HepG2 (cell line): ENCODE data around the gene ANKHD1. TPM values are rescaled to one million over a fixed set of nuclear protein-coding genes. Genes with fewer than 3 reads are reported as not detected.
A peak's percentile ranks its signal among the peaks of the same experiment; 100 is the strongest.

ENCODE experiments used
- CCDC6 ChIP-seq: sonication (generic); formaldehyde crosslinking; IDR thresholded peaks from 2 replicates; pipeline ENCODE4 v1.8.1; 2022; ENCODE audit warnings: mild to moderate bottlenecking, missing genetic modification reagents, moderate library complexity
- HNRNPLL ChIP-seq: fragments of 200-400 bp; formaldehyde crosslinking; IDR thresholded peaks from 2 replicates; pipeline ENCODE4 v1.6.1; 2017; ENCODE audit warnings: mild to moderate bottlenecking, low read depth, low read length; ENCODE audit not compliant: poor library complexity, severe bottlenecking
- HOXA9 ChIP-seq: sonication (generic); formaldehyde crosslinking; IDR thresholded peaks from 2 replicates; pipeline ENCODE4 v1.8.1; 2022; ENCODE audit warnings: missing genetic modification reagents, mild to moderate bottlenecking, moderate library complexity, borderline replicate concordance
- JARID2 ChIP-seq: sonication (generic); formaldehyde crosslinking; IDR thresholded peaks from 2 replicates; pipeline ENCODE4 v1.8.1; 2023; ENCODE audit warnings: missing genetic modification reagents, inconsistent platforms; ENCODE audit not compliant: insufficient replicate concordance
- KAT7 ChIP-seq: IDR thresholded peaks from 2 replicates; pipeline ENCODE4 v1.6.1; 2018; ENCODE audit warnings: borderline replicate concordance, missing compliant biosample characterization
- KLF9 ChIP-seq: IDR thresholded peaks from 2 replicates; pipeline ENCODE4 v1.6.1; 2016; ENCODE audit warnings: low read depth
- NFIB ChIP-seq: sonication (generic); formaldehyde crosslinking; IDR thresholded peaks from 2 replicates; pipeline ENCODE4 v1.9.0; 2021; ENCODE audit warnings: missing genetic modification reagents, mild to moderate bottlenecking, borderline replicate concordance
- SMAD9 ChIP-seq: sonication (generic); formaldehyde crosslinking; IDR thresholded peaks from 2 replicates; pipeline ENCODE4 v1.5.1; 2020; ENCODE audit warnings: mild to moderate bottlenecking, missing genetic modification reagents
- TCF7 ChIP-seq: sonication (generic); IDR thresholded peaks from 2 replicates; pipeline ENCODE4 v1.6.1; 2016; ENCODE audit warnings: antibody characterized with exemption, low read depth
- TMF1 ChIP-seq: sonication (generic); formaldehyde crosslinking; IDR thresholded peaks from 2 replicates; pipeline ENCODE4 v1.8.1; 2022; ENCODE audit warnings: low read depth, missing genetic modification reagents
- XRCC5 ChIP-seq: fragments of 200-400 bp; formaldehyde crosslinking; optimal IDR thresholded peaks from 2 replicates; pipeline ENCODE3; 2017; ENCODE audit warnings: mild to moderate bottlenecking, low read length
- ZBTB21 ChIP-seq: sonication (generic); formaldehyde crosslinking; IDR thresholded peaks from 2 replicates; pipeline ENCODE4 v1.4.0; 2020; ENCODE audit warnings: missing genetic modification reagents
- ZNF329 ChIP-seq: sonication (generic); formaldehyde crosslinking; IDR thresholded peaks from 2 replicates; pipeline ENCODE4 v1.9.0; 2021; ENCODE audit warnings: low read depth, mild to moderate bottlenecking, missing genetic modification reagents
- ZNF451 ChIP-seq: sonication (generic); formaldehyde crosslinking; IDR thresholded peaks from 2 replicates; pipeline ENCODE4 v1.5.0; 2020; ENCODE audit warnings: mild to moderate bottlenecking, missing genetic modification reagents
- ZNF552 ChIP-seq: sonication (generic); formaldehyde crosslinking; IDR thresholded peaks from 2 replicates; pipeline ENCODE4 v1.9.0; 2022; ENCODE audit warnings: missing genetic modification reagents, mild to moderate bottlenecking, borderline replicate concordance
- ZNF709 ChIP-seq: sonication (generic); formaldehyde crosslinking; IDR thresholded peaks from 2 replicates; pipeline ENCODE4 v1.5.0; 2020; ENCODE audit warnings: mild to moderate bottlenecking, missing genetic modification reagents
- ZNF713 ChIP-seq: sonication (generic); formaldehyde crosslinking; IDR thresholded peaks from 2 replicates; pipeline ENCODE4 v1.4.0; 2020; ENCODE audit warnings: mild to moderate bottlenecking, missing genetic modification reagents
- ZNF839 ChIP-seq: sonication (generic); formaldehyde crosslinking; IDR thresholded peaks from 2 replicates; pipeline ENCODE4 v1.4.0; 2020; ENCODE audit warnings: missing genetic modification reagents, mild to moderate bottlenecking, borderline replicate concordance
- ZNF878 ChIP-seq: sonication (generic); formaldehyde crosslinking; IDR thresholded peaks from 2 replicates; pipeline ENCODE4 v1.8.1; 2023; ENCODE audit warnings: mild to moderate bottlenecking, missing genetic modification reagents, moderate library complexity
- ZSCAN25 ChIP-seq: sonication (generic); formaldehyde crosslinking; IDR thresholded peaks from 2 replicates; pipeline ENCODE4 v1.8.0; 2022; ENCODE audit warnings: mild to moderate bottlenecking, missing genetic modification reagents
- ZSCAN31 ChIP-seq: sonication (generic); formaldehyde crosslinking; IDR thresholded peaks from 2 replicates; pipeline ENCODE4 v1.5.0; 2020; ENCODE audit warnings: low read depth, mild to moderate bottlenecking, missing genetic modification reagents
- polyA plus RNA-seq, 8 experiments: library from polyadenylated mRNA; depleted of rRNA in 3 of 8; stranded (reverse) in 7 of 8; unstranded in 1 of 8; fragments of >200 nt; fragmentation: Illumina TruSeq in 4 of 8; extraction: Trizol in 4 of 8; gene quantifications; 2 replicates each; pipeline versions ENCODE4 v1.2.1 to v1.2.3, GENCODE V29; 2011 to 2016; ENCODE audit warnings: low read depth in 4 of 8, missing spikeins in 1 of 8, mixed read lengths in 1 of 8; ENCODE audit not compliant: insufficient read depth in 1 of 8
- total RNA-seq, 5 experiments: library from RNA; depleted of rRNA; stranded (reverse); fragments of >200 nt; fragmentation: Illumina TruSeq; extraction: Trizol; gene quantifications; 2 replicates each; pipeline ENCODE4 v1.2.3, GENCODE V29; 2016; ENCODE audit warnings: low read depth in 1 of 5
- TF ChIP-seq, protein P1 (sequence below): fragments of 450-650 bp; IDR thresholded peaks from 2 replicates; pipeline ENCODE4 v1.6.1; 2016
- TF ChIP-seq, protein P2 (sequence below): sonication (generic); formaldehyde crosslinking; IDR thresholded peaks from 2 replicates; pipeline ENCODE4 v1.4.0; 2020; ENCODE audit warnings: missing genetic modification reagents
- TF ChIP-seq, protein P3 (sequence below): sonication (generic); formaldehyde crosslinking; IDR thresholded peaks from 2 replicates; pipeline ENCODE4 v1.8.1; 2023; ENCODE audit warnings: mild to moderate bottlenecking, inconsistent platforms, moderate library complexity, missing genetic modification reagents, borderline replicate concordance
- TF ChIP-seq, protein P4 (sequence below): conservative IDR thresholded peaks from 2 replicates; pipeline ENCODE4 v1.6.1; 2018; ENCODE audit warnings: missing genetic modification reagents

Gene ANKHD1
- total and polyA plus RNA-seq, 2 of the 13 experiments (the other 11 are each of a cell fraction or from before 2014, with no cell fraction given): 69.9 to 82.0 TPM

DNA sequence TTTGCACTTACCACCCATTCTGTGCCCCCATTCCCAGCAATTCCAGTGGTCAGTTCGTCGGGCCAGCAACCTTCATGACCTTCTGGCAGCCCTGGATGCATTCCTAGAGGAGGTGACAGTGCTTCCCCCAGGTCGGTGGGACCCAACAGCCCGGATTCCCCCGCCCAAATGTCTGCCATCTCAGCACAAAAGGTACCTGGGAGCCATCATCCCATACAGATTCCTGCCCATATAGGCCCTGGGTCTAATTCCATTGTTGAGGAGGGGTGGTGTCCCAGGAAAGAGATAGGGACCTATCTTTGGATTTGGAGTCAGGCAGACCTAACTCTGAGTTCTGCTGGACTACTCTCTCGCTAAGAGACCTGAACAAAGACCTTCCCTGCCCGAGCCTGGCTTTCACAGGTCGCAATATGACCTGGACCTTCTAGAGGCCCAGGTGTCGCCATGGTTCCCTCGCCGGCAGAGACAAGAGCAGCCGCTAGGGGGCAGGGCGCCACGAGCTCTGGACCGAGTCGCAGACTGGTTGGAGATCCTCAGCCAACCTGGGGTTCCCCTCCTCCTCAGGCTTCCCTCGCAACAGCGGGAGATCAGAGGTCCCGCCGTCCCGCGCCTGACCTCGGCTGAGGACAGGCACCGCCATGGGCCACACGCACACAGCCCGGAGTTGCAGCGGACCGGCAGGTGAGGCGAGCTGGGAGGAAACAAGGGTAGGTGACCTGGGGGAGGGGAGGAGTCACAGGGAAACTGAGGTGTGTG, 38.6 kb upstream of the ANKHD1 start (continued):
- TF ChIP-seq, protein P1, sequence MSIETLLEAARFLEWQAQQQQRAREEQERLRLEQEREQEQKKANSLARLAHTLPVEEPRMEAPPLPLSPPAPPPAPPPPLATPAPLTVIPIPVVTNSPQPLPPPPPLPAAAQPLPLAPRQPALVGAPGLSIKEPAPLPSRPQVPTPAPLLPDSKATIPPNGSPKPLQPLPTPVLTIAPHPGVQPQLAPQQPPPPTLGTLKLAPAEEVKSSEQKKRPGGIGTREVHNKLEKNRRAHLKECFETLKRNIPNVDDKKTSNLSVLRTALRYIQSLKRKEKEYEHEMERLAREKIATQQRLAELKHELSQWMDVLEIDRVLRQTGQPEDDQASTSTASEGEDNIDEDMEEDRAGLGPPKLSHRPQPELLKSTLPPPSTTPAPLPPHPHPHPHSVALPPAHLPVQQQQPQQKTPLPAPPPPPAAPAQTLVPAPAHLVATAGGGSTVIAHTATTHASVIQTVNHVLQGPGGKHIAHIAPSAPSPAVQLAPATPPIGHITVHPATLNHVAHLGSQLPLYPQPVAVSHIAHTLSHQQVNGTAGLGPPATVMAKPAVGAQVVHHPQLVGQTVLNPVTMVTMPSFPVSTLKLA: no peak
- TF ChIP-seq ZNF878 (CRISPR knock-in tag): no peak
- TF ChIP-seq XRCC5: peak; percentile 97
- no peak for TF ChIP-seq HNRNPLL
- TF ChIP-seq ZNF713 (CRISPR knock-in tag): no peak
- no peak for TF ChIP-seq ZNF329 (CRISPR knock-in tag)
- no peak for TF ChIP-seq CCDC6 (CRISPR knock-in tag)
- TF ChIP-seq ZBTB21 (CRISPR knock-in tag): no peak
- TF ChIP-seq, protein P2, sequence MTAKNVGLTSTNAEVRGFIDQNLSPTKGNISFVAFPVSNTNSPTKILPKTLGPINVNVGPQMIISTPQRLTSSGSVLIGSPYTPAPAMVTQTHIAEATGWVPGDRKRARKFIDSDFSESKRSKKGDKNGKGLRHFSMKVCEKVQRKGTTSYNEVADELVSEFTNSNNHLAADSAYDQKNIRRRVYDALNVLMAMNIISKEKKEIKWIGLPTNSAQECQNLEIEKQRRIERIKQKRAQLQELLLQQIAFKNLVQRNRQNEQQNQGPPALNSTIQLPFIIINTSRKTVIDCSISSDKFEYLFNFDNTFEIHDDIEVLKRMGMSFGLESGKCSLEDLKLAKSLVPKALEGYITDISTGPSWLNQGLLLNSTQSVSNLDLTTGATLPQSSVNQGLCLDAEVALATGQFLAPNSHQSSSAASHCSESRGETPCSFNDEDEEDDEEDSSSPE (CRISPR knock-in tag): peak; percentile 55; the same call in 1 of the 2 replicates
- TF ChIP-seq, protein P3, sequence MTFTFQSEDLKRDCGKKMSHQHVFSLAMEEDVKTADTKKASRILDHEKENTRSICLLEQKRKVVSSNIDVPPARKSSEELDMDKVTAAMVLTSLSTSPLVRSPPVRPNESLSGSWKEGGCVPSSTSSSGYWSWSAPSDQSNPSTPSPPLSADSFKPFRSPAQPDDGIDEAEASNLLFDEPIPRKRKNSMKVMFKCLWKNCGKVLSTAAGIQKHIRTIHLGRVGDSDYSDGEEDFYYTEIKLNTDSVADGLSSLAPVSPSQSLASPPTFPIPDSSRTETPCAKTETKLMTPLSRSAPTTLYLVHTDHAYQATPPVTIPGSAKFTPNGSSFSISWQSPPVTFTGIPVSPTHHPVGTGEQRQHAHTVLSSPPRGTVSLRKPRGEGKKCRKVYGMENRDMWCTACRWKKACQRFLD (CRISPR knock-in tag): no peak
- TF ChIP-seq HOXA9: no peak
- TF ChIP-seq TCF7: peak; percentile 72
- TF ChIP-seq TMF1 (CRISPR knock-in tag): no peak
- no peak for TF ChIP-seq SMAD9
- no peak for TF ChIP-seq ZNF839 (CRISPR knock-in tag)
- 0 out of 2 replicates have a peak, but pooled peaks have one; percentile 72 for TF ChIP-seq ZNF552
- TF ChIP-seq ZSCAN31 (CRISPR knock-in tag): peak; percentile 60; the same call in 1 of the 2 replicates
- TF ChIP-seq, protein P4, sequence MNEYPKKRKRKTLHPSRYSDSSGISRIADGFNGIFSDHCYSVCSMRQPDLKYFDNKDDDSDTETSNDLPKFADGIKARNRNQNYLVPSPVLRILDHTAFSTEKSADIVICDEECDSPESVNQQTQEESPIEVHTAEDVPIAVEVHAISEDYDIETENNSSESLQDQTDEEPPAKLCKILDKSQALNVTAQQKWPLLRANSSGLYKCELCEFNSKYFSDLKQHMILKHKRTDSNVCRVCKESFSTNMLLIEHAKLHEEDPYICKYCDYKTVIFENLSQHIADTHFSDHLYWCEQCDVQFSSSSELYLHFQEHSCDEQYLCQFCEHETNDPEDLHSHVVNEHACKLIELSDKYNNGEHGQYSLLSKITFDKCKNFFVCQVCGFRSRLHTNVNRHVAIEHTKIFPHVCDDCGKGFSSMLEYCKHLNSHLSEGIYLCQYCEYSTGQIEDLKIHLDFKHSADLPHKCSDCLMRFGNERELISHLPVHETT: no peak
- TF ChIP-seq ZNF451: 0 out of 2 replicates have a peak, but pooled peaks have one; percentile 48
- no peak for TF ChIP-seq ZSCAN25
- no peak for TF ChIP-seq KLF9 (CRISPR knock-in tag)
- TF ChIP-seq ZNF709 (CRISPR knock-in tag): peak; percentile 63; the same call in 1 of the 2 replicates
- TF ChIP-seq NFIB: no peak
- no peak for TF ChIP-seq JARID2 (CRISPR knock-in tag)
- TF ChIP-seq KAT7 (CRISPR knock-in tag): no peak
